Retina (tissue), 1 donor: Measurements from ENCODE around the gene MRPL28.
"Not testable (repeated sequence)": the region's sequence is repeated elsewhere in the genome, so short reads cannot be mapped to it uniquely, and the experiment has no call there.

Source experiments
- DNase-seq: peaks from one replicate; pipeline ENCODE4 v3.0.0-alpha.2; 2016

The MRPL28 gene

DNA sequence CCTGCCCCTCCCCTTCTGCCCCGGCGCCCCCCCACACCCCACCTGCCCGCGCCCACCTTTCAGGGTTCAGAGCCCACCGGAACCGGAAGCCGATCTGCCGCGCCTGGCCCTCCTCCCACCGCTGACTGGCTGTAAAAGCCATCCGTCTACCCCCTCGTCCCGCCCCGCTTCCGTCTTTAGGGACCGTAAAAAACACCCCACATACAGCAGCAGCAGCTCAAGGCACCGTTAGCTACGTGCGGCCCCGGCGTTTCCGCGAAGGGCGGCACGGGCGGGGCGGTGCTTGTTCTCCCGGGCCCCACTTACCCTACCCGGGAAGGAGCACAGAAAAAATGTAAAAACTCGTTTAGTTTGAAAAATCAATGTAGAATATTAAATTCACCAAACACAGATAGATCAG is at the start of gene MRPL28:
MRPL28 (minus strand) TSS at position 96 of the 400 bp plus-strand sequence. CDS start 320 bp downstream, outside the sequence.
- DNase-seq = peak; percentile 94

- not testable (repeated sequence) for DNase-seq
These were observed 44.8 kb upstream of the MRPL28 start for GRCh38 chr16:415170-415498.

DNA sequence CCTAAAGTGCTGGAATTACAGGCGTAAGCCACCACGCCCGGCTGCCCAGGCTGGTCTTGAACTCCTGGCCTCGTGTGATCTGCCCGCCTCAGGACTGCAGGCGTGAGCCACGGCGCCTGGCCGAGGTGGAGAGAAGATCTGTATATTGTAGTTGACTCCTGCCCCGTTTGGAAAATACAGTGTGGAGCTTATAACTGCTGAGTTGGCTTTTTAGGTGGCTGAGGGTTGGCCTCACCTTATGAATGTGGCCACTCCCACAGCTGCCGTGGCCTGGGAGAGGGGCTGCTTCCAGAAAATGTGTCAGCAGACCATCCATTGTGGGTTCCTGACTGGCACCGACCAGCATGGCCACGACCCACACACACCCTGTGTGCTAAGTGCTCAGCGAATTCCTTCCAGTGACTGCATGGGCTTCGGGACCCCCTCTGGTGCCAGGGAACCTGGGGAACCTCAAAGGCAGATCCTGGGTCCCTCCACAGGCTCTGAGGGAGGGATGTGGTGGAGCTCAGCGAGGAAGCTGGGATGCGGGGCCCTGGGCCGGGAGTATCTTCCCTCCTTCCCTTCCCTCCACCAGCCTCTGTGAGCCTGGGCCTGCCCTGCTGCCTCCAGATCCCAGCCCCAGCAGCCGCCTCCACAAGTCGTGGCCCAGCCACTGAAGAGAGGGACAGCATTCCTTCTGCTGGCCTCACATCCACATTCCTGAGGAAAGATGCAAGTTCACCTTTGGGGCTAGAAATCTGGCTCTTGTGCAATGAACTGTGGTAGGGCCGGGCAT is 44.2 kb upstream of the MRPL28 start:
- no peak for DNase-seq

GRCh38 chr16:411576-412265 is 41.4 kb upstream of the MRPL28 start:
- DNase-seq = no peak

DNA sequence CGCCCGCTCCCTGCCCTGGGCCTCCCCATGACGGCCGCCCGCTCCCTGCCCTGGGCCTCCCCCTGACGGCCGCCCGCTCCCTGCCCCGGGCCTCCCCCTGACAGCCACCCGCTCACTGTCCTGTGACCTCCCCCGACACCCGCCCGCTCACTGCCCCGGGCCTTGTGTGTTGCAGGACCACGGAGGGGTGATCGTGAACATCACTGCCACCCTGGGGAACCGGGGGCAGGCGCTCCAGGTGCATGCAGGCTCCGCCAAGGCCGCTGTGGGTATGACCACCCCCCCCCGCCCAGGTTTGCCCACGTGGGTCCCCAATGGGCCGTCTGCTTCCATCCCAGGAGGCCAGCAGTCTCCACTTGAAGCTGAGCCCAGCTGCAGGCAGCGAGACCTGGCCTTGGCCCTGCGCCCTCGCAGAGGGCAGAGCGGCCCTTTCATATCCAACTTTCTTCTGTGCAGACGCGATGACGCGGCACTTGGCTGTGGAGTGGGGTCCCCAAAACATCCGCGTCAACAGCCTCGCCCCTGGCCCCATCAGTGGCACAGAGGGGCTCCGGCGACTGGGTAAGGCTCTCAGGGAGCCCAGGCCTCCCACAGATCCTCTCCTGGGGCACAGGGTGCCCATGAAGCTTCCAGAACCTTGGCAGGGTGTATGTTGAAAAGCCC is 40.3 kb upstream of the MRPL28 start:
- DNase-seq = no peak

DNA sequence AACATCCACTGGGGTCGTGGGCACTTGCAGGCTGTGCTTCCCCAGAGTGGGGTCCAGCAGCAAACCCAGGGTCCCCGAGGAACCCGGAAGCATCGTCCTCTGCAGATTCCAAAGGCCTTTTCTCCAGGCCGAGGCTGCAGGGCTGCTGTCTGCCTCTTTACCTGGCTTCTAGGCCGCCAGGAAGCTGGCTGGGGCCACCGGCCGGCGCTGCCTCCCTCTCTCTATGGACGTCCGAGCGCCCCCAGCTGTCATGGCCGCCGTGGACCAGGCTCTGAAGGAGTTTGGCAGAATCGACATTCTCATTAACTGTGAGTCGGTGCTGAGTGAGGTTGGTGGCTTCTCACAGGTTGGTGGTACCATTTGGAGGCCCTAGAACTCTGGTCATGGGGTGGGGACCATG is 36.9 kb upstream of the MRPL28 start:
- no peak for DNase-seq

DNA sequence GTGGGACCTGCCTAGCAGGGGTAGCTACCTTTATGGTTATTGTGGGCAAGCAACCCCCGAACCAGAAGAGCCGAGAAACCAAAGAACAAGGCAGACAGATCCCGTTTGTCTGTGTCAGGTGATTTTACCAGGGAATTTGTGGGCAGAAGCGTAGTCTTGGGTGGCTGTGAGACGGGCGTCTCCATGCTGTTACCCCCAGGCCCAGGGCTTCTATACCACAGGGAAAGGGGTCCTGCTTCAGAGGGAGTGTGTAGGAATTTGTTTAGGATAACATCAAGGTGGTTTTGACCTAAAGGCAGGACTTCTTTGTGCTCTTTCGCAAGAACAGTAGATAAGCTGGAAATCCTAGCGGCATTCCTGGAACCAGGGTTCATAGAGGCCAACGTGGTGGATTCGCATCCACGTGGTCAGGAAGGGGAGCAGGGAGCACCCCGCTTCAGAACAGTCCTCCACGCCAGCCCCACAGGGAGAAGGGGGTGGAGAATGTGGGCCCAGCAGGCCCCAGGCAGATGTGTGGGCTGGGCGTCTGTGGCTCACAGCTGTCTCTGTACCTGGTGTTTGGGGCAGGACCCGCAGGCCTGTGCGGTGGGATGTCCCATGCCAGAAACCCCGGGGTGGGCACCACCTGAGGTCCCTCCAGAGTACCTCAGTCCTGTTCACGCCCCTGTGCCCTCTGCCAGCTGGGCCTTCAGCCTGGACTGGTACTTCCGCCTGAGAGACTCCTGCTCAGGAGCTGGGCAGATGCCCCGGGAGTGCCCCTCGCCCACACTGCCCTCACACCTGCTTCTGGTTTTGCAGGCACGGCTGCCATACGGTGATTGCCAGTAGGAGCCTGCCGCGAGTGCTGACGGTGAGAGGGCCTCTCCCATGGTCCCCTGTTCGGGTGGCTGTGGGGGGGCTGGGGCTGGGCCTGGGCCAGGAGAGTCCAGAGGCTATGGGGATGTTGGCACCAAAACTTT is 35.5 kb upstream of the MRPL28 start:
- DNase-seq = no peak

GRCh38 chr16:404971-405486 is 34.7 kb upstream of the MRPL28 start:
- DNase-seq = no peak

- DNase-seq = peak; percentile 95
These were observed 31.4 kb upstream of the MRPL28 start, which contains the start of gene DECR2 for GRCh38 chr16:401468-402348. DECR2 (plus strand) TSS chr16:401885; CDS start chr16:401964, 79 bp downstream.

- DNase-seq = no peak
These were observed 29.8 kb upstream of the MRPL28 start for GRCh38 chr16:400061-400591.

DNA sequence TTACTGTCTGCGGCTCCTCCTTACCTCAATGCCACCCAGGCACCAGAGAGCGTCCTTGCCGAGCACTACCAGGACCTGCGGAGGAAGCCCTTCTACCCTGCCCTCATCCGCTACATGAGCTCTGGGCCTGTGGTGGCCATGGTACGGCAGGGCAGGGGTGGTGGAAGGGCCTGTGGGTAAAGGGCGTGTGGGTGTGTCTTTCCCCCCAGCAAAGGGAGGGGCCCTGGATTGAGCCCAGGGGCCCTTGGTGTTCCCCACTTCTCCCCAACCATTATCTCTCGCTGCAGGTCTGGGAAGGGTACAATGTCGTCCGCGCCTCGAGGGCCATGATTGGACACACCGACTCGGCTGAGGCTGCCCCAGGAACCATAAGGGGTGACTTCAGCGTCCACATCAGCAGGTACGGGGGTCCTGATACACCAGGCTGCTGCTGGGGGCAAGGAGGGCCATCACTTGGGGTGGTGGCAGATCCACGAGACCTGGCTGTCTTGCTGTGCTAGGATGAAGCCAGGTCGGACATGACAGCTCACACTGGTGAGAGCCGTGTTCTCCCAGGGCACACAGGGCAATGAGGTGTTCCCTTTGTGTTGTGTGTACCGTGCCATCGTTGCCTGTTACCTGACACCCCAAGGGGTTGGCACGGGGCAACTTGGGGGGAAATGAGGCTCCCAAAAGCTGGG is 29.1 kb upstream of the MRPL28 start:
- no peak for DNase-seq

DNA sequence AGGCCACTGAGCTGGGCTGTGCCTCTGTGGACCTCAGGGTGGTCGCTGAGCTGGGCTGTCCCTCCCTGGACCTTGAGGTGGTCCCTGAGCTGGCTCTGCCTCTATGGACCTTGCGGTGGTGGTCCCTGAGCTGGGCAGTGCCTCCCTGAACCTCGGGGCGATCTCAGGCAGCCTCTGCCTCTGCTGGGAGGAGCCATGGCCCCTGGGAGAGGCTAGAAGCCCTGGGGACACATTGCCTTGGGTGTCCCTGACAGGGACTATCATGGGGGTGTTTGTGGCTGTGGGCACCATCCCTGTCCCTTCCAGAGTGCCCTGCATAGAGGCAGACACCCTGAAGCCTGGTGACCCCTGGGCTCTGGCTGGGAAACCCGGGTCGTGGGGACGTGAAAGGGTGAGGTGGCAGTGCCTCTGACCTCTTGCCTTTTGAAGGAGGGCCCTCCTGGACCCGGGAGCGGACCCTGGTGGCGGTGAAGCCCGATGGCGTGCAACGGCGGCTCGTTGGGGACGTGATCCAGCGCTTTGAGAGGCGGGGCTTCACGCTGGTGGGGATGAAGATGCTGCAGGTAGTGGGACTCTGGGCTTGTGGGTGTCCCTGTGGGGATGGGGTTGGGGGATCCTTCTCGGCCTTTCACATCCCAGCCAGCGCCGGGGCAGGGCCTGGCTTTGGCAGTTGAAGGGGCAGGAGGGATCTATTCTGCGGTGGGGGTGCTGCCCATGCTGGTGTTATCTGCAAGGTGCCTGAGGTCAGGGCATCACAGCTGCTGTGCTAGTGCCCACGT is 28.4 kb upstream of the MRPL28 start:
- no peak for DNase-seq

DNA sequence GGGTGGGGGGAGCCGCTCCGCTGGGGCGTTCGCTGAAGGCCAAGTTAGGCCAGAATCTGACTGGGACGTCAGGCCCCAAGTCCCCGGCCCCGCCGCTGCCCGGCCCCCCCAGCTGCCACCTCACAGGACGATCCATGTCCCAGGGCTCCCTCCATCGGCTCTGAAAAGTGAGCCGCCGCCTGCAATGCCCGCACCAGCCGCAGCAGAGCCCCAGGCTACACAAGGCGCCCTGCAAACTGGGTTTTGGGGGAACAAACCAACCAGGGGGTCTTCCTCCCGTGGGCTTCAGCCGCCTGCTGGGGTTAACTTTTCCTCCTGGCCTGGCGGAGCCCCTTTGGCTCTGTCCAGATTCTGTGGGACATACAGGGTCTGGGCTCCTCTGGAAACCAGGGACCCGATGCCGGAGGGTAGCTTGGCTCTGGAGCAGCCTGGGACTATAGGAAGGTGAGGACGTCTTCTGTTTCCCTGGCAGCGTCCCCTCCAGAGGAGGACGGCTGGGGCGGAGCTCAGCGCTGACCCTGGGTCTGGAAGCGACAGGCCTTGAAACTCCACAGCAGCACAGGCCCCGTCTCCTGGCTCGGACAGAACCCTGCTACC is 27.5 kb upstream of the MRPL28 start:
- DNase-seq = peak; percentile 77

GRCh38 chr16:397135-397661 is 26.9 kb upstream of the MRPL28 start, which contains the start of gene NME4:
NME4 (plus strand) TSS chr16:397199; CDS start chr16:397223, 24 bp downstream.
- peak; percentile 73 for DNase-seq

DNA sequence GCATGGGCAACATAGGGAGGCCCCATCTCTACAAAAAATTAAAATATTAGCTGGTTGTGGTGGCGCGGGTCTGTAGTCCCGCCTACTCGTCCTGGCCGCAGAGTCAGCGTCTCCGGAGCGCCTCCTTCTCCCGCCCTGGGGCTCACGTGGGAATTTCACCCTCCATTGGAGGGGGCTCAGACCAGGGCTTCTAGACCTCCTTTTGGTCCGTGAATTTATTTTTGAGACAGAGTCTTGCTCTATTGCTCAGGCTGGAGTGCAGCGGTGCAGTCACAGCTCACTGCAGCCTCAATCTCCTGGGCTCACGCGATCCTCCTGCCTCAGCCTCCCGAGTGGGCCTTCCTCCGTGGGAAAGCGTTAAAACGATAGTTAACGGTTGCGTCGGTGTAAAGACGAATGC is 26.3 kb upstream of the MRPL28 start:
- peak; percentile 81 for DNase-seq

- no peak for DNase-seq
These were observed 25.9 kb upstream of the MRPL28 start for GRCh38 chr16:396199-396598.

GRCh38 chr16:392450-393030 is 22.2 kb upstream of the MRPL28 start:
- DNase-seq = no peak

GRCh38 chr16:391885-392335 is 21.6 kb upstream of the MRPL28 start:
- peak; percentile 76 for DNase-seq
